HG02642 (cell line): ENCODE measurements around the gene FGD5.

Experiments
- ATAC-seq: cut with Tn5 transposase; IDR thresholded peaks from one replicate; pipeline ENCODE4 v1.9.1; 2021; ENCODE audit warnings: mild to moderate bottlenecking; ENCODE audit not compliant: unreplicated experiment, poor library complexity

The FGD5 gene

DNA sequence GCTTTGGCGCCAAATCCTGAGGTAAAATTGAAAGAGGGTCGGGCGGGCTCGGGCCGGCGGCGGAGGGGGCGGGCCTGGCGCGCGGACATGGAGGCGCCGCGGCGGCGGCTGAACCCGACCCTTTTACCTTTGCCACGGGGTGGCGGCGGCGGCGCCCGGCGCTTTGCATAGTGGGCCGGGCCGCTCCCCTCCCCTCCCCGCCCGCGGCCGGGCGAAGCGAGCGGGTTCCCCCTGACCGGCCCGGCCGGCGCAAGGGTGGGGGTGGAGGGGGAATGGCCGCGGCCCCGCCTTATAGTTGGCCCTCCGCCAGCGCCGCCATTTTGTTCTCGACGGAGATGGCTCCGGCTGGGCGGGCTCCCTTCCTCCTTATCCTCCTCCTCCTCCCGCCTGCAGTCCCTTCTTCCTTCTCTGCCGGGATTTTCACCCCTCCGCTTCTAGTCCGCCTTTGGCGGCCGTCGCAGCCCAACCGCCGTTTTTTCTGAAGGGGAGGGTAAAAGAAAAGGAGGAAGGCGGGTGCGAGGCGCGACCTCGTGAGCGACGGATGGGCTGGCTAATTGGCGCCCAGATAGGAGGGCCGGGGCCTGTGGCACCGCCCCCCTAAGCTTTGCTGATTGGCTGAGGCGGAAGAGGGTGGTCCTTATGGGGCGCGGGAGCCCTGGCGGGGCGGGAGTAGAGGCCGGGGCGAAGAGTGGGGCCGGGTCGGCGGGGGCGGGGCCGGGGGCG is 129.3 kb downstream of the FGD5 start:
- ATAC-seq, result peak; percentile 87

DNA sequence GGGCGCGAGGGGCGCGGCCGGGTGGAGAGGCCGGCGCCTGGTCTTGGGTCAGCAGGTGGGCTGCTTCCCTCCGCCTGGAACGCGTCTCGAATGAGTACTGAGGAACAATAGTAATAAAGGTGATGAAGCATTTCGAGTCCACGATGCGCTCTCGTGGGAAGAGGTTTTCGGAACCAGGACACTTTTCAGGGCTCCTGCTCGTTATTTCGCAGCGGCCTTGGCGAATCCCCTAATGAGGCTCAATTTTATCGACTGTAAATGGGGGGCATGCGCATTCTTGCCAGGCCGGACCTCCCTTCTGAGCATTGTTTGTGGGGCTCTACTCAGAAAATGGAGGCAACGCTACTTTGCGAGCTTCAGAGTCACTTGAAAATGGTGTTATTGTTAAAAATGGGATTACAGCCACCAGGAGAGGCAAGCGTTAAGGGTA is 129.9 kb downstream of the FGD5 start:
- no peak for ATAC-seq

DNA sequence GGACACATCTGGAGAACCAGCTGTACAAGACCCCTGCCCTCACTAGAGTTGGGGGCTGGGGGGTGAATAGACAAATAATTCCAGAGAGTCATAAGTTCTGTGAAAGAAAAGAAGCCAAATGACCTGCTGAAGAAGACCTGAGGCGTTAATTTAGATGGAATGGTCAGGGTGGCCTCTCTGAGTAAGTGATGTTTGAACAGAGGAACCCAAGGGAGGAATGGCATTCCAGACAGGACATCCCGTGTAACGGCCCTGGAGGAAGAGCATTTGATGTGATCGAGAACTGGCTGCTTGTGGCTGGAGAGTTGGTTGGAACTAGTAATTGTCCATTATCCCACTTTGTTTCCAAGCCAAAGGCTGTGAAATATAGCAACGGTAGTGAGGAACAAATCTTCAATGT is 130.4 kb downstream of the FGD5 start:
- no peak for ATAC-seq

DNA sequence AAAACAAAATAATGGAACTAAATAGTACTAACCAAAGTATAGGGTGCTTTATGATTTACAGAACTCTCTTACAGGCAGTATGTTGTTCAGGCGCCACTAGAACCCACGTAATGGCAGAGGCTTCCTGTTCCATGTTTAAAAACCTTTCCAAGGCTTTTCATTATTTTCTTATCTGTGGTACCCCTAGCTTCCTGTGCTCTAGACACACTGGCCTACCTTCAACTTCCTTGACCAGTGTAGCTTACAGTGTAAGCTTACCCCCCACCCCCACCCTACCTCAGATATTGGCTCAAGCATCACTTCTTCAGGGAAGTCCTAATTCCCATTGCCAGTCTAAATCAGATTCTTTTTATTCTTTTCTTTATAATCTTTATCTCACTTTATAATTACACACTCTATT is 131.5 kb downstream of the FGD5 start:
- no peak for ATAC-seq

DNA sequence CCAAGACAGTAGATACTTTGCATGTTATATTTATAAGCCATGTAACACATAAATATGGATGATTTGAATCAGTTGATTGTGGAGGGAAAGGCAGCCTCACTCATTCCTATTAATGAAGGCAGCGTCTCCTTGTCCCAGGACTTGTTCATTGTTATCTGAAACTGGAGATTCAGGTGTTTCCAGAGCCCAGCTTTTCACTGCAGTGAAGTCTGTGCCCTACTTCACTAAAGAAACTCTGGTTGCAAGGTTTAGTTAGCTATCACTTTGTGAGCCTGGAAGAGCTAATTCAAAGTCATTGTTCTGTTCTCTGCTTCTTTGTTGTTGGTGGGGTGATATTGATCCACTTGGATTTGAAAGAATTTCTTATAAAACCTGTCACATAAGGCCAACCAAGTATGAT is 138.4 kb downstream of the FGD5 start:
- no peak for ATAC-seq

DNA sequence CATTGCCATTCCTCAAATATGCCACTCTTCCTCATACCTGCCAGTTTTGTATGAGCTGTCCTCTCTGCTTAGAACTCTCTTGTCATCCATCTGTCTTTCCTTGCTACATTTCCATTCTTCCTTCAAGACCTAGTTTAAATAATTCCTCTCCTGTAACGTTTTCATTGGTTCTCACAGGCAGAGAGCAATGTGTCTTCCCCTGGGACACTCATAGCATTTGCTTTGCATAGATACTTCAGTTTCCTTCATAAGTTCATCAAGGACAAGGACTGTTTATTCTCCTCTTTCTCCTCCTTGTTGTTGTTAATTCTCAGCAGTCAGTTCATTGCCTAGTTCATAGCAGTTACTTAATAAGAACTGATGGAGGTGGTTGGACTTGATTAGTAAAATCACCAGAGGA is 139.2 kb downstream of the FGD5 start:
- ATAC-seq, result peak; percentile 47

DNA sequence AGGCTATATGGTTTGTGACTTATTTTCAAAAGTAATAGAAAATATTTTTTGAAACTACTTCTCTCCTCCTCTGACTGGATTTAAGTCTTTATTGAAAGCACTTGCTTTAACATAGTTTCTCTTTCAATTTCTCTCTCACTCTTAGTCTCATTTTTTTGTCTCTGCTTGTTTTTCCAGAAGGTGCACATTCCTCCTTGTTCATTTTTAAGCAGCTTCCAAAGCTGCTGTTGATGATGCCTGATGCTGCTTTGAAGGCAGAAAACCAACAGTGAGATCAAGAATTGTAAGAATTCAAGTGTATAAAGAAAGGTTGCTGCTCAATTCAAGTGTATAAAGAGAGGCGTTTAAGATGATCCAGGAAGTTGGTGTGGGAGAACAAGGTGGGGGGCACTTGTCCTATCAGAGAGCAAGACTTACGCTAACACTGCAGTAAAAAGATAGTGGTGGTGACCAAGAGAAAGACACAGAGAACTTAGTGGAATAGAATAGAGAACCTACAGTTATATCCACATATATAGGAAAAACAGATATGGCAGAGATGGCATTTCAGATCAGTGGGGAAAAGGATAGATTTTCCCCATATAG is 140.7 kb downstream of the FGD5 start:
- no peak for ATAC-seq

DNA sequence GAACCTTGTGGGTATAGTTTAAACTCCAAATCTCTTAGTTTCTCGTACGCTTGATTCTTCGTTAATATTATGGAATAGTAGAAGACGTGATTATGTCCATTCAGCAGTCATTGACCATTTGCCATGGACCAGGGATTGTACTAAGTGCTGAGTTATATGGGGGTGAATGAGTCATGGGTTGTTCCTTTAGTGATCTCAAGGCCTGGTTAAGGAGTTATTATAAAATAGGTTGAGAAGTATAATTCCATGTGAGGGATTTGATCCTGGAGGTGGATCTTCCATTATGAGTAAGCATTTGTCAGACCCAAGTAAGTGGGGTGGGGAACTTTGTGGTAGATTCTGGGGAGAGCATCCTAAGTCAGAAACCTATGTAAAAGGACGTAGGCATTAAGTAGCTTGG is 144.0 kb downstream of the FGD5 start:
- ATAC-seq, result no peak

DNA sequence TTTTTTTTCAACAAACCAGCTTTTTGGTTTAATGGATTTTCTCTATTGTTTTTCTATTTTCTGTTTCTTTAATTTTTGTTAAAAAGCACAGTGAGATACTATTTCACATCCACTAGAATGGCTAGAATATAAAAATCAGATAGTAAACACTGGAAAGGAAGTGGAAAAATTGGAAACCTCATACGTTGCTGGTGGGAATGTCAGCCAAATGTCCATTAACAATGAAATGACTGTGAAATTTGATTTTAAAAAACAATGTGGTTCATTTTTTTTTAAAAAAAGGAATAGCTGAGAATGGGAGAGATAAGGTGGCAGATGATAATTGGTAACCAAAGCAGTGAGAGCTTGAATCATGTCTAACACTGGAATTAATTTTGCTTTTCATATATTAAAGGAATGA is 148.5 kb downstream of the FGD5 start:
- no peak for ATAC-seq

DNA sequence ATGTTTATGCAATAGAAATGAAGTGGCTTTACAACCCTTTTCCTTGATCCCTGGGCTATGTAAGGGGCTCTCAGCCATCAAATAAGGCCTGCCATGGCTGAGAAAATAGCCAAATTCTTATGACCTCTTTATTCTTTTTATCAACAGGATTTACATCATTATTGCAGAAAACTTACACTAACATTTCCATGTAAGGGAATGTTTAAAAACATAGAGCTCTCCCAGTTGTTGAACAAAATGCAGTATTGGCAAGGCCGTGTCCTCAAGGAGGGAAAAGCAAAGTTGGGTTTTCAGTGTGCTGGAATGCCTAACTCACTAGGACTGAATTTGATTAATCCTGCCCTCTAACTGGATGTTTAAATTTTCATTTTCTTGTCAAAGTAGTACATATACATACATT is 150.9 kb downstream of the FGD5 start:
- ATAC-seq, result no peak

DNA sequence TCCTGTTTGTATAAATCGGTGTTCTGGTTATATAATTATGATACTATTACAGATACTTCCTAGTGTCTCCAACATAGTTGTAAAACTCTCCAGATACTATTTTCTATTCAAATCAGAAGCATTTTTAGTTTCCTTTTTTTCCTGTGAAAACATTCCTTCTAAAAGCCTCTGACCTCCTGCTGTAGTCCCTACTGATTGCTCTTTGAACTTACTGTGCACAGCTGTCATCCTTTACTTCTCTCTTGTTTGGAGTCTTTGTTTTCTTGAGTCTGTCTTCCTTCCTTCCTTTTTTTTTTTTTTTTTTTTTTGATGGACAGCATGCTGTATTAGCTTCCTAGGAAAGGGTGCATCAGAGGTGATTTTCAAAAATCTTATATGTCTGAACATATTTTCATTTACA is 157.6 kb downstream of the FGD5 start:
- no peak for ATAC-seq

DNA sequence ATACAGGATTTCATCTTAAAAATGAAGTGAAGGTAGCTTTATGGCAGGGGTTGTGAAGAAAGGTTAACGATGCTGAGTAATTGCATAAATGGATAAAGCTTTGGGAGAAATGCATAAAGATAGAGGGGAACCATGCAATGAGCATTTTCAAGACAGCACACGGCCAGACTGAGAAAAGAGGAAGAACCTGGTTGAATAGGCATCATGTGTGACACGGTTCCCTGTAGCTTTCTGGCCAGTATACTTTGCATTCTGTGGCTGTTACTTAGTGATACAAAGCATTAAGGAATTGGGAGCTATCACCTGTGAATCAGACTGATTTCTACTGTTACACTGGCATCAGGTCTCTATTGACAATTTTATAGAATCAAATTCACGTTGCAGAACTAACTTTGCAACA is 161.9 kb downstream of the FGD5 start:
- ATAC-seq, result no peak
